CD8-positive, alpha-beta memory T cell (primary cell): ENCODE results near the gene SLF1. TPM values are rescaled to one million over a fixed set of nuclear protein-coding genes. Genes with fewer than 3 reads are reported as not detected.

Source experiments
- CTCF ChIA-PET: fragments of 350-600 bp; sonication (Branson Sonifier 250); formaldehyde crosslinking; loops from one replicate; lab custom pipeline; 2021; ENCODE audit warnings: antibody characterized with exemption; lab: Charles Lee
- POLR2A ChIA-PET: fragments of 350-600 bp; sonication (Branson Sonifier 250); formaldehyde crosslinking; loops from one replicate; lab custom pipeline; 2021; ENCODE audit warnings: antibody characterized with exemption; lab: Charles Lee
- DNase-seq, 5 donors: peaks; one replicate each; pipeline versions ENCODE4 v3.0.0 to v3.0.0-alpha.2; 2020 to 2022; ENCODE audit warnings: mixed read lengths in 1 of 5
- H3K27ac ChIP-seq: one replicate; pipeline ENCODE4 v1.7.0; 2013; ENCODE audit warnings: low read depth, mild to moderate bottlenecking, low read length, moderate library complexity
- H3K27me3 ChIP-seq: 2 replicates; pipeline ENCODE4 v1.7.0; 2013; ENCODE audit warnings: low read length, mild to moderate bottlenecking; ENCODE audit not compliant: insufficient read depth, poor library complexity, severe bottlenecking
- H3K36me3 ChIP-seq: 2 replicates; pipeline ENCODE4 v1.7.0; 2013; ENCODE audit warnings: mild to moderate bottlenecking, low read length, moderate library complexity; ENCODE audit not compliant: insufficient read depth
- H3K4me1 ChIP-seq: 2 replicates; pipeline ENCODE4 v1.7.0; 2013; ENCODE audit warnings: mild to moderate bottlenecking, low read length, moderate library complexity; ENCODE audit not compliant: insufficient read depth
- H3K4me3 ChIP-seq: 2 replicates; pipeline ENCODE4 v1.7.0; 2013; ENCODE audit warnings: mild to moderate bottlenecking, low read length
- H3K9me3 ChIP-seq: 2 replicates; pipeline ENCODE4 v1.7.0; 2013; ENCODE audit warnings: mild to moderate bottlenecking, low read length
- H3K27ac Mint-ChIP-seq, 8 donors: one replicate each; pipeline ENCODE4 v1.8.0; 2020 to 2021; ENCODE audit warnings: mixed read lengths in 8 of 8, mild to moderate bottlenecking in 6 of 8, inconsistent platforms in 3 of 8, moderate library complexity in 3 of 8
- H3K27me3 Mint-ChIP-seq, 2 donors: one replicate each; pipeline ENCODE4 v1.8.0; 2020 to 2021; ENCODE audit warnings: mixed read lengths in 2 of 2, mild to moderate bottlenecking in 1 of 2, moderate library complexity in 1 of 2
- H3K36me3 Mint-ChIP-seq, 3 donors: one replicate each; pipeline ENCODE4 v1.8.0; 2020 to 2021; ENCODE audit warnings: mixed read lengths in 3 of 3, inconsistent platforms in 1 of 3, mild to moderate bottlenecking in 1 of 3
- H3K4me1 Mint-ChIP-seq, 3 donors: one replicate each; pipeline ENCODE4 v1.8.0; 2020 to 2021; ENCODE audit warnings: mixed read lengths in 3 of 3, inconsistent platforms in 1 of 3, mild to moderate bottlenecking in 1 of 3
- H3K4me3 Mint-ChIP-seq, 7 donors: one replicate each; pipeline ENCODE4 v1.8.0; 2020 to 2021; ENCODE audit warnings: mixed read lengths in 7 of 7, mild to moderate bottlenecking in 6 of 7, moderate library complexity in 4 of 7, inconsistent platforms in 2 of 7
- H3K9me3 Mint-ChIP-seq, 5 donors: one replicate each; pipeline ENCODE4 v1.8.0; 2020 to 2022; ENCODE audit warnings: mixed read lengths in 5 of 5, mild to moderate bottlenecking in 3 of 5, moderate library complexity in 2 of 5, inconsistent platforms in 1 of 5
- polyA plus RNA-seq: library from polyadenylated mRNA; unstranded; fragments of 300-500 nt; fragmentation: Illumina TruSeq; gene quantifications from one replicate; pipeline ENCODE4 v1.2.3, GENCODE V29; 2021
- total RNA-seq, 2 experiments: library from RNA; stranded (reverse); gene quantifications; one replicate each; pipeline ENCODE4 v1.2.3, GENCODE V29; 2021

SLF1 gene
- total and polyA plus RNA-seq, 3 experiments from 2014 or later: 12.2 to 14.0 (median 14.0) TPM

- Histone ChIP-seq H3K4me1 (peaks cover 11% of the 10 kb centered on the region), H3K36me3 (no peaks in the 10 kb centered on the region), H3K4me3 (no peak overlapping the region), H3K27me3 (no peaks in the 10 kb centered on the region), H3K9me3 (no peaks in the 10 kb centered on the region), H3K27ac (no peak overlapping the region)
- POLR2A ChIA-PET: no interaction called here
- CTCF ChIA-PET: no interaction called here
- H3K36me3 Mint-ChIP-seq: peaks cover 0 to 14% (median 5%) of the 10 kb centered on the region in 3 donors
- peaks cover 37 to 68% (median 48%) of the 10 kb centered on the region in 3 donors for H3K4me1 Mint-ChIP-seq
- no peaks in the 10 kb centered on the region for H3K9me3 Mint-ChIP-seq
- H3K4me3 Mint-ChIP-seq: peak overlapping the region in 2 of 7 donors; percentile 1 to 3
- no peak for DNase-seq
- H3K27me3 Mint-ChIP-seq: no peaks in the 10 kb centered on the region
- peak overlapping the region in 1 of 8 donors; percentile 2 for H3K27ac Mint-ChIP-seq
Observed at GRCh38 chr5:94614156-94614805, 4.2 kb upstream of the SLF1 start.

DNA sequence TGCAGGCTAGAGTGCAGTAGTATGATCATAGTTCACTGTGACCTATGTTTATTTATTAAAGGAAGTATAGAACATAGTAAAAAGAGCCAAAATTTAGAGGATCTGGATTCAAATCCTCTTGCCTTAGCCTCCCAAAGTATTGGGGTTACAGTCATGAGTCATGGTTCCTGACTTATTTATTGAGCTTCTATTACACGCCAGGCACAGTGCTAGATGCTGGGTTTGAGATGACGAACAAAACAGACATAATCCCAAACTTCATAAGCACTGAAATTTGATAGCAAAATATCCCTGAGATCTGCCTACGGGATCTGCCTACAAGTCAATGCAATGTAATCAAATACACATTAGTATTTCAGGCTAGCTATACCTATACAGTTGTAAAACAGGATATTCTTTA lies 2.6 kb upstream of the SLF1 start:
- peaks cover 19% of the 10 kb centered on the region for H3K4me1 ChIP-seq
- H3K4me1 Mint-ChIP-seq: peaks cover 42 to 75% (median 56%) of the 10 kb centered on the region in 3 donors
- H3K36me3 ChIP-seq: no peaks in the 10 kb centered on the region
- no peak overlapping the region for H3K27ac ChIP-seq
- POLR2A ChIA-PET: no interaction called here
- H3K9me3 ChIP-seq: no peaks in the 10 kb centered on the region
- no peaks in the 10 kb centered on the region for H3K27me3 ChIP-seq
- H3K9me3 Mint-ChIP-seq: no peaks in the 10 kb centered on the region
- H3K36me3 Mint-ChIP-seq: peaks cover 0 to 14% (median 5%) of the 10 kb centered on the region in 3 donors
- no peak overlapping the region for H3K27ac Mint-ChIP-seq
- CTCF ChIA-PET: no interaction called here
- no peaks in the 10 kb centered on the region for H3K27me3 Mint-ChIP-seq
- H3K4me3 ChIP-seq: no peak overlapping the region
- DNase-seq: no peak
- H3K4me3 Mint-ChIP-seq: peak overlapping the region in 4 of 7 donors; percentile 39 to 71 (median 54)

DNA sequence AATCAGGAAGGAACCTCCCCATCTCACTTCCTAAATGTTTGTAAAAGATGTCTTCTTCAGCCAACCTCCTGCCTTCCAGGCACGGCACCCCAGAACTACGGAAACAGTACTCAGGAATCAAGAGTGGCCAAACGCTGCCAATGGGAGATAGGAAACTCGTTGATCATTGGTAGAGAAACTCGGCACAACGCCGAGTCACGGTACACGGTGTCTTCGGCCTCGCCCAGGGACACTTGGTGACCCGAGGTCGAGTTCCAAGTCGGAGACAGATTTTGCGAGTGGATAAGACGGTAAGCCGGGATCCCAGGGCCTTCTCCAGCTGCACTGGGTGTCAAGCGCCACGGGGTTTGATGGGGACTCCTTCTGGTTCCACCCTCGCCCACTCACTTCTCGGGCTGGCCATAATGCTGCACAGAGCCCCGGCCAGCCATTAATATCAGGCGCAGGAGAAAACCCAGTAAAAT lies 408 bp upstream of the SLF1 start:
- H3K27ac Mint-ChIP-seq: peak overlapping the region; percentile 89 to 97 (median 92)
- H3K36me3 Mint-ChIP-seq: peaks cover 0 to 14% (median 3%) of the 10 kb centered on the region in 3 donors
- peak in 2 of 5 donors; percentile 17 to 22 for DNase-seq
- H3K27me3 Mint-ChIP-seq: no peaks in the 10 kb centered on the region
- peaks cover 31% of the 10 kb centered on the region for H3K4me1 ChIP-seq
- peak overlapping the region; percentile 88 to 98 (median 95) for H3K4me3 Mint-ChIP-seq
- no peaks in the 10 kb centered on the region for H3K36me3 ChIP-seq
- H3K27me3 ChIP-seq: no peaks in the 10 kb centered on the region
- H3K4me3 ChIP-seq: peak overlapping the region; percentile 89
- H3K9me3 ChIP-seq: no peaks in the 10 kb centered on the region
- POLR2A ChIA-PET: interaction anchor here (1.4 kb wide), 1 partner anchor 41 kb away, joined by 3 read pairs; no protein-coding TSS in a partner anchor
- no peaks in the 10 kb centered on the region for H3K9me3 Mint-ChIP-seq
- CTCF ChIA-PET: interaction anchor here (1.6 to 2.6 kb wide), 3 partner anchors 12 to 232 kb away, joined by 3 to 11 read pairs (median 5); no protein-coding TSS in a partner anchor
- H3K4me1 Mint-ChIP-seq: peaks cover 47 to 76% (median 64%) of the 10 kb centered on the region in 3 donors
- peak overlapping the region; percentile 72 for H3K27ac ChIP-seq

DNA sequence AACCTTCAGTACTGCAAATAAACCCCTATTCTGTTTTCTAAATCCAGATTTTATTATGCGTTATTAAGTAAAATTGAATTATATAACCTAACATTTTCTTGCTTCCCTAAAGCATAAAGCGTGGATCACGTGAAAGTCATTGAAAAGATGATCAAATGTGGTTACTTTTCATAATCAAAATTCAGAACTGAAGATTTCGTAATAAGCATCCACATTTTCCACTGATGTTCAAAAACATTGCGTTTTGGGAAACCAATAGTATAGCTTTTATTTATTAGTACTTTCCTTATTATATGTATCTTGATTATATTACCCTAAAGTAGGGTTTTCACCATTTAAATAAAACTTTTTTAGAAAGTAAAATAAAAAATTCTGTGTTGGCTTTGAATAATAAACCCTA lies 1.8 kb downstream of the SLF1 start:
- Mint-ChIP-seq H3K36me3 (peaks cover 0 to 14% (median 1%) of the 10 kb centered on the region in 3 donors), H3K4me1 (peaks cover 48 to 71% (median 70%) of the 10 kb centered on the region in 3 donors), H3K27ac (peak overlapping the region in 4 of 8 donors; percentile 52 to 97 (median 79)), H3K4me3 (peak overlapping the region; percentile 13 to 98 (median 92)), H3K27me3 (no peaks in the 10 kb centered on the region), H3K9me3 (no peaks in the 10 kb centered on the region)
- CTCF ChIA-PET: no interaction called here
- no peak for DNase-seq
- Histone ChIP-seq H3K27me3 (no peaks in the 10 kb centered on the region), H3K4me1 (peaks cover 31% of the 10 kb centered on the region), H3K4me3 (no peak overlapping the region), H3K27ac (peak overlapping the region; percentile 8), H3K9me3 (no peaks in the 10 kb centered on the region), H3K36me3 (no peaks in the 10 kb centered on the region)
- POLR2A ChIA-PET: no interaction called here

DNA sequence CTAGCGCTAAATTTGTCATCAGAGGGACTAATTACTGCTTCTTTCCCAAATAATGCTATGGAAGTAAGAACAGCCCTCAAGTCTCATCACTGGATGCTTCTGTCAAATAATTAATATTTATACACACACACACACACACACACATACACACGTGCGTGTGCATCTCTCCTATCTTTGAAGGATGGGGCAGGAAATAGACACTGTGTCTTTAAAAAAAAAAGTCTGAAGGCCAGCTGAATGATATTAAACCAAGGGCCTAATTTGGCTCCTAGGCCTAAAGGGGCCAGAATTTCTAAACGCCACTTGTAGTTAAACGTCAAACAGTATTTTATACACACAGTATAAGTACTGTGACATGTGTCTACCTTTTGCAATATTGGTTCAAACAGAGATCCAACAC lies 3.3 kb downstream of the SLF1 start:
- Mint-ChIP-seq H3K4me1 (peaks cover 48 to 67% (median 65%) of the 10 kb centered on the region in 3 donors), H3K9me3 (no peaks in the 10 kb centered on the region), H3K27me3 (no peaks in the 10 kb centered on the region), H3K4me3 (peak overlapping the region in 6 of 7 donors; percentile 59 to 81 (median 65)), H3K27ac (peak overlapping the region in 5 of 8 donors; percentile 14 to 66 (median 39)), H3K36me3 (peaks cover 0 to 14% (median 0%) of the 10 kb centered on the region in 3 donors)
- no peak for DNase-seq
- H3K27me3 ChIP-seq: no peaks in the 10 kb centered on the region
- H3K27ac ChIP-seq: no peak overlapping the region
- peaks cover 31% of the 10 kb centered on the region for H3K4me1 ChIP-seq
- H3K4me3 ChIP-seq: no peak overlapping the region
- ChIA-PET POLR2A (no interaction called here), CTCF (interaction anchor here (1.2 kb wide), 1 partner anchor 13 kb away, joined by 3 read pairs; no protein-coding TSS in a partner anchor)
- no peaks in the 10 kb centered on the region for H3K36me3 ChIP-seq
- no peaks in the 10 kb centered on the region for H3K9me3 ChIP-seq

GRCh38 chr5:94623011-94623410 lies 4.5 kb downstream of the SLF1 start:
- H3K4me3 ChIP-seq: no peak overlapping the region
- peaks cover 39 to 59% (median 57%) of the 10 kb centered on the region in 3 donors for H3K4me1 Mint-ChIP-seq
- H3K27me3 ChIP-seq: no peaks in the 10 kb centered on the region
- H3K27ac ChIP-seq: no peak overlapping the region
- peak overlapping the region in 5 of 7 donors; percentile 7 to 65 (median 27) for H3K4me3 Mint-ChIP-seq
- H3K27ac Mint-ChIP-seq: peak overlapping the region in 3 of 8 donors; percentile 10 to 67 (median 35)
- H3K4me1 ChIP-seq: peaks cover 21% of the 10 kb centered on the region
- ChIA-PET POLR2A (no interaction called here), CTCF (no interaction called here)
- no peak for DNase-seq
- peaks cover 0 to 12% (median 0%) of the 10 kb centered on the region in 3 donors for H3K36me3 Mint-ChIP-seq
- H3K9me3 ChIP-seq: no peaks in the 10 kb centered on the region
- H3K27me3 Mint-ChIP-seq: no peaks in the 10 kb centered on the region
- H3K36me3 ChIP-seq: no peaks in the 10 kb centered on the region
- H3K9me3 Mint-ChIP-seq: no peaks in the 10 kb centered on the region

DNA sequence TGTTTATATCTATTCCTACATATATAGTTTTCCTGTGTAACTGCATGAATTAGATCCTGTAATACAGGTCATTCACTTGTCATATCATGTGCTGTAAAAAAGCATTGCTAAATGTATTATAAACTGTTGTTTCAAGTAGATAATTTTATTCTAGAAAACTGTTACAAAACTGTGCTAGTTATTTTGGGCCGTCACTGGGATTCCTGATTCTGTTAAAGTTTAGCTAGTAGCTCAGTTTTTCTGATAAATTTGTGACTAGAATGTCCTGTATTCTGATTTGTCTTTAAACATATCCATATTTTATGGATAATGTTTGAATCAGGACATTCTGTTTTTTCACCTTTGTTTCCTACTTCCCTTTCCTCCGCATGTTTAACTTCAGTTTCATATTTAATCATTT lies 5.4 kb downstream of the SLF1 start:
- H3K4me3 ChIP-seq: no peak overlapping the region
- Mint-ChIP-seq H3K27me3 (no peaks in the 10 kb centered on the region), H3K4me1 (peaks cover 36 to 63% (median 62%) of the 10 kb centered on the region in 3 donors), H3K4me3 (peak overlapping the region in 2 of 7 donors; percentile 28 to 60), H3K36me3 (peaks cover 0 to 7% (median 1%) of the 10 kb centered on the region in 3 donors), H3K27ac (peak overlapping the region in 1 of 8 donors; percentile 18), H3K9me3 (no peaks in the 10 kb centered on the region)
- ChIA-PET POLR2A (no interaction called here), CTCF (no interaction called here)
- H3K36me3 ChIP-seq: no peaks in the 10 kb centered on the region
- H3K27me3 ChIP-seq: no peaks in the 10 kb centered on the region
- no peak overlapping the region for H3K27ac ChIP-seq
- no peaks in the 10 kb centered on the region for H3K9me3 ChIP-seq
- H3K4me1 ChIP-seq: peaks cover 21% of the 10 kb centered on the region
- DNase-seq: no peak

DNA sequence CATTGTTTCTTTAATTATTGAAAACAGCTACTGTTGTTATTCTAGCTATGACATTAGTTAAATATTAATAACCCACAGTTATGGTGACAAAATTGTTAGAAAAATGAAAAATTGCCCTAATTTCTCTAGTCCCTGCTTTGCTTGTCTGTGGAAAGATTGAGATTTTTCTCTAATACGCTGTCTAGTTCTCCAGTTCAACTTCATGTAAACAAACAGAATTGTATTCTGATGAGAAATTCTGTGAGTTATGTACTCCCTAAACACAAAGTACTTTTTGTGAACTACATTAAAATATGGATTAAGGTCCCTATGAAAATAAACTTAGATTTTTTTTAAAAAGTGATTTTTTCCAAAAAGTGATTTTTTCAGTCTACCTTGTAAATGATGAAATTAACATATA lies 8.7 kb downstream of the SLF1 start:
- H3K4me3 Mint-ChIP-seq: no peak overlapping the region
- H3K27ac Mint-ChIP-seq: no peak overlapping the region

More for the DNA sequence above, 8.7 kb downstream of the SLF1 start:
- Histone ChIP-seq H3K27me3 (no peaks in the 10 kb centered on the region), H3K36me3 (no peaks in the 10 kb centered on the region), H3K9me3 (no peaks in the 10 kb centered on the region), H3K27ac (no peak overlapping the region), H3K4me1 (peaks cover 5% of the 10 kb centered on the region), H3K4me3 (no peak overlapping the region)
- CTCF ChIA-PET: no interaction called here
- Mint-ChIP-seq H3K36me3 (peaks cover 9 to 30% (median 19%) of the 10 kb centered on the region in 3 donors), H3K27me3 (no peaks in the 10 kb centered on the region), H3K9me3 (no peaks in the 10 kb centered on the region), H3K4me1 (peaks cover 26 to 61% (median 57%) of the 10 kb centered on the region in 3 donors)
- DNase-seq: no peak
- POLR2A ChIA-PET: no interaction called here
